Limb (tissue), 2 donors: ENCODE measurements around the gene HCN2.
A peak's percentile ranks its signal among the peaks of the same experiment; 100 is the strongest.
"Not testable (repeated sequence)": the region's sequence is repeated elsewhere in the genome, so short reads cannot be mapped to it uniquely, and the experiment has no call there.

Source experiments
- DNase-seq, 2 donors: peaks; one replicate each; pipeline ENCODE4 v3.0.0-alpha.2; 2016; ENCODE audit errors: extremely low spot score in 2 of 2

HCN2 gene

GRCh38 chr19:584240-585001 lies 5.3 kb upstream of the HCN2 start:
- DNase-seq: peak; percentile 39 to 77

GRCh38 chr19:585146-585545 lies 4.5 kb upstream of the HCN2 start:
- DNase-seq: not testable (repeated sequence)

DNA sequence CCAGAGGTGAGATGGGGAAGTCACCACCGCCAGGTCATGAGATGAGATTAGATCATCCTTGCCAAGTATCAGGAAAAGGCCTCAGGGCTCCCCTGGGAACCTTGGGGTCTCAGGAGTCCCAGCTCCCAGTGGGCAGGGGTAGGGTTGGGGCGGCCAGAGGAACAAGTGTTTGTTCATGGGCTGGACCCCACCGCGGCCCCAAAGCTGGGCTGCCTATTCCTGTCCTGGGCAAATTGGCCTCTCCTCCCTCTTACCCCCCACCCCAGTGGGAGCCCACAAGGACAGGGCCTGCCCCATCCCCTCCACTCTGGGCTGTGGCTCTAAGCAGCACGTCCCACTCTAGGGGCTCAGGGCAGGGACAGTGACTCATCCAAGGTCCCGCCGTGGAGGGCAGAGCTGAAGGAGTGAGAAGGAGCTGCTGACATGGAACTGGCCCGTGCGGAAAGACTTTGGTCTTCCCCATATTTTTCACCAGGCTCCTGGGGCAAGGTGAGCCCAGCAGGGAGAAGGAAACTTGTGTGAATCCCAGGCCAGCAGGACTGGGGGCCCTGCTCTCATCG lies 4.0 kb upstream of the HCN2 start:
- DNase-seq: peak in 1 of 2 donors; percentile 39

DNA sequence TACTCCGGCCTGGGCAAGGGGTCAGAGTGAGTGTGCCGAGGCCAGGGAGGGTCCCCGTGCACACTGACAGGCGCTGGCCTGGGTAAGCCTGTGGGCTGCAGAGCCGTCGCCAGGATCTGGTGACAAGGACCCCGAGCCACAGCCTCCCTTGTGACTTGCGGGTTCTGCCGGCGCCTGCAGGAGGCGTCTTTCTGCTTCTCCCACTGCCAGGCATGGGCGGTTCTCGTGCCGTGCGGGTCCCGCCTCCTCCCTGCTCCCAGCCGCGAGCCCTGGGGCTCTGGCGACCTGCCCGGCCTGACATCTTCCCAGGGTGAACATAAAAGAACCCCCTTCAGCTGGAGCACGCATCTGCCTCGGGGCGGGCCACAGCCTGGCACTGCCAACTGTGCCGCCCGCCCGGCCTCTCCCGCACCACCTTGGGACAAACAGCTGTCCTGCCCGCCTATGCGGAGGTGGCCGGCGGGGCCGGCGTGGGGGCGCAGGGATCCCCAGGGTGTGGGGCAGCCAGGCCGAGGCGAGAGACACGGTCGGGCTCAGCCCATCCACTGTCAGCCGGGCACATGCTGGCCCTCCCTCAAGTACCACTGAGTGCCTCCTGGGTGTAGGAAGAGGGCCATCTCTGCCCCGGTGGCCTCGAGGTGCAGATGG lies 1.5 kb upstream of the HCN2 start:
- peak in 1 of 2 donors; percentile 78 for DNase-seq

DNA sequence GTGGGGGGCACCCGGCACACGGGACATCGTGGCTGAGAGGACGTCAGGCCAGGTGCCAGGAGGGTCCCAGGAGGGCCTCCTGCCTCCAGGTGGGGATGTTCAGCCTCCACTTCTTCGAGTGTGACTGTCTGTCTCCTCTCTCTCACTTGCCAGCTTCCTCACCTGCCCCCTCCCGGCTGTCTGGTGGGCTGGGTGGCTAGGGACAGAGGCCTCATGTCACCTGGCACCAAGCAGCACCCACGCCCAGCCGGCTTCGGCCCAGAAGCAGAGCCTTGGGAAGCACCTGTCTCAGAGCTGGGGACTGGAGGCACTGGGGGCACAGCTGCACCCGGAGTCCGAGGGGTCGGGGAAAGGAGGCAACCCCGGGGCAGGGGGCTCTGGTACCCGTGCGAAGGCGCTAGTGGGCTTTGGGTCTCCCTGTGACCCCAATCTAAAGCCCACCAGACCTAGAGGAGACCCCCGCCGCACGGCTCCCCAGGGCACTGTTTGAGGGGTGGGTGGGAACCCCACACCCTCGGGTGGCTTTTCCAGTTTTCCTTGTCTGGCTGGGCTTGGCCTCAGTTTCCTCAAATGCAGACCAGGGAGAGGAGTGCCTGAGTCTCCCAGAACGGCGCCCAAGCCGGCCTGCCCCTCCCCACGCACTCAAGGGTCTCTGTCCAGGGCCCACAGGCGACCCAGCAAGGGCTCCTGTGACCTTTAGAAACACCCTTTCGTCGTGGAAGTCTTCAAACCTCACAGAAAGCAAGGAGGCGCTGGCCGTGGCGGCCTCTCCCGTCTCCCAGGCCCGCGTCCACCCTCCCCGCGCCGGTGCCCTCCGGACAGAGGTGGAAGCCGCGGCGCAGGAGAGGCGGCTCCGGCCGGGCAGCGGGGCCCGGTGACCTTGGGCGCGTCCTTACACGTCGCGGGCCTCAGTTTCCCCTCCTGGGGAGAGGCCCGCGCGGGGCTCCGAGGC lies 664 bp upstream of the HCN2 start:
- DNase-seq: no peak

GRCh38 chr19:590396-590745 lies 690 bp downstream of the HCN2 start:
- DNase-seq: no peak

- DNase-seq: no peak
Measured at GRCh38 chr19:590750-591098, 1.0 kb downstream of the HCN2 start.

DNA sequence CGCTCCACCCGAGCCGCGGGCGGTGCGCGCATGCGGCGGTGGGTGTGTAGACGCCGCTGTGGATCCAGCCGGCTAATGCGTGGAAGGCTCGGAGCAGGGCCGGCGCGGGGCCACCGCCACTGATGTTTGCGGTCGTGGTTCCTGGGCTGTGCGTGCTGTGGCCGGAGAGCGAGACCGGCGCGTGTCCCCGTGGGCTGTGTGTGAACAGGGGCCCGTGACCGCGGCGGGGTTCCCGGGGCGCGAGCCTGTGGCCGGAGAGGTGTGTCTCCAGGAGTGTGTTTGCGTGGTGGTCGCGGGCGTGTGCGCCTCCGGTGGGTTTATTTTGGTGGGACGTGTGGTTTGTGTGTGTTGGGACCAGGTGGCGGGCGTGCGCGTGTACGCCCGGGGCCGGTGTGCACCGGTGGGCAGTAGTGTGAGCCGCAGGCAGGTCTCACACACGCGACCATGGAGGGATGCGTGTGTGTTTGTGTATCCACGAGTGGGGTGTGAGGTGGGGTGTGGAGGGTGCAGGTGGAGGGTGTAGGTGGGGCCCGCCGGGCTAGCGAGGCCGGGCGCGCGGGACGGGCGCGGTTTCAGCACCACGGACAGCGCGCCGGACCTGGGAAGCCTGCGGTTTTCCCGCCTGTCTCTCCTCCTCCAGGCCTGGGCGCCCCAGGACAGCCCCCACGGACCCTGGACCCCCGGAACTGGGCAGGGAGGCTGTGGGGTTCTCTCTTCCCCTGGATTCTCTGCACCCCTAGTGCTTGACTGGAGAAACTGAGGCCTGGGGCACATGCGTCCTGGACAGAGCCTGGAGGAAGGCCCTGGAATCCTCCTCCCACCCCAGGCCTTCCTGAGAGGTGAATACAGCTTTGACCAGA lies 1.6 kb downstream of the HCN2 start:
- no peak for DNase-seq

DNA sequence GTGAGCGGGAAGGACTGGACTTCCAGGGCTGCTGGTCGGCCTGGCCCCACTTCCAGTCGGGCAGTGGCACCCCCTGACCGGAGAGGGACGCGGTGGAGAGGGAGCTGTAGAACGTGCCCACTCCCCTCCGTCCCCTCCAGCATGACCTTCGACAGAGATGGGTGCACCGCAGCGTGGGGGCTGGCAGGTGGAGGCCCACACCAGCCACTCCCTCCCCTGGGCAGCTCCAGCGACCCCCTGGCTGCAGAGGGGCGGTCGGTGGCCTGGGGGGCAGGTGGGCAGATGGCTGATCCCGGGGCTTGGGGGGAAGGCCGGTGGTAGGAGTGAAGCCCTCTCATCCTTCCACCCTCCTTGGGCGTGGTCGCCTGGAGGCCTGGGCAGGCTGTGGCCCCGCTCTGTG lies 2.4 kb downstream of the HCN2 start:
- DNase-seq: no peak

DNA sequence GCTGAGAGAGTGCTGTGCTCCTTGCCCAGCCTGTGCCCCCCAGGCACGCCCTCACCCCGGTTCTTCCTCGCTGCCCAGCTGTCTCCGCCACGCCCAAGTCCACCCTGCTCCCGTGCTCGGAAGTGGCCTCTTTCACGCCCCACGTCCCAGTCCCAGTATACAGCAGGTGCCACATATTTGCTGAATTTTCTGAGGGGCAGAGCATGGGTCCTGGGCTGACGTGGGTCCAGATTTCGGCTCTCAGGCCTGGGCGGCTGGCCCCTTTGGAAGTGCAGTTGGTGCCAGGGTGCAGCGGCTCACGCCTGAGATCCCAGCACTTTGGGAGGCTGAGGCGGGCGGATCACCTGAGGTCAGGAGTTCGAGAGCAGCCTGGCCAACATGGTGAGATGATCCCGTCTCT lies 3.4 kb downstream of the HCN2 start:
- DNase-seq: no peak

GRCh38 chr19:593505-593904 lies 3.8 kb downstream of the HCN2 start:
- no peak for DNase-seq

DNA sequence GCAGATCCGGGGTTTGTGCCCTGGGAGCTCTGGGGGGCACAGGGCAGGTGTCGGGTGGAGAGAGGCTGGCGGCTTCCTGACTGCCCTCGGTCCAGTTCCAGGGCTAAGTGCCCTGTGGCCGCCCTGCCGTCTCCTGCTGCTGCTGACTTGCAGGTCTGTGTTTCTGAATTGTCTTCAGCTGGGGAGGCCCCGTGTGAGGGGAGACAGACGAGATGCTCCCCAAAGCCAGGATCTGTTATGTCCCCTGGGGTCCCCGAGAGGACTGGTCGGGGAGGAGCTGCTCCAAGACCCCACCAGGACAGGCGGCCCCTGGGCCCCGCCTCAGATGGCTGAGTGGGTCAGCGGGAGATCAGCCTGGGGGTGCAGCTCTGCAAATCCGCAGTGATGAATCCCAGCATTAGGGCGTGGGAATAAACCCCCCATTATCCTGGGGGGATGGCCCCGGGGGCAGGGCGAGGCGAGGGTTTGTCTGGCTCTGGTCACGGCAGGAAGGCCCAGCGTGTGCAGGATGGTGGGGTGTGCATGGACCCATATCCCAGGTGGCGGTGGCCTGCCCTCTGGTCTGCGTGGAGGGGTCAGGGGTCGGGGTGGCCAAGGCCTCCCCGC lies 4.7 kb downstream of the HCN2 start:
- no peak for DNase-seq

DNA sequence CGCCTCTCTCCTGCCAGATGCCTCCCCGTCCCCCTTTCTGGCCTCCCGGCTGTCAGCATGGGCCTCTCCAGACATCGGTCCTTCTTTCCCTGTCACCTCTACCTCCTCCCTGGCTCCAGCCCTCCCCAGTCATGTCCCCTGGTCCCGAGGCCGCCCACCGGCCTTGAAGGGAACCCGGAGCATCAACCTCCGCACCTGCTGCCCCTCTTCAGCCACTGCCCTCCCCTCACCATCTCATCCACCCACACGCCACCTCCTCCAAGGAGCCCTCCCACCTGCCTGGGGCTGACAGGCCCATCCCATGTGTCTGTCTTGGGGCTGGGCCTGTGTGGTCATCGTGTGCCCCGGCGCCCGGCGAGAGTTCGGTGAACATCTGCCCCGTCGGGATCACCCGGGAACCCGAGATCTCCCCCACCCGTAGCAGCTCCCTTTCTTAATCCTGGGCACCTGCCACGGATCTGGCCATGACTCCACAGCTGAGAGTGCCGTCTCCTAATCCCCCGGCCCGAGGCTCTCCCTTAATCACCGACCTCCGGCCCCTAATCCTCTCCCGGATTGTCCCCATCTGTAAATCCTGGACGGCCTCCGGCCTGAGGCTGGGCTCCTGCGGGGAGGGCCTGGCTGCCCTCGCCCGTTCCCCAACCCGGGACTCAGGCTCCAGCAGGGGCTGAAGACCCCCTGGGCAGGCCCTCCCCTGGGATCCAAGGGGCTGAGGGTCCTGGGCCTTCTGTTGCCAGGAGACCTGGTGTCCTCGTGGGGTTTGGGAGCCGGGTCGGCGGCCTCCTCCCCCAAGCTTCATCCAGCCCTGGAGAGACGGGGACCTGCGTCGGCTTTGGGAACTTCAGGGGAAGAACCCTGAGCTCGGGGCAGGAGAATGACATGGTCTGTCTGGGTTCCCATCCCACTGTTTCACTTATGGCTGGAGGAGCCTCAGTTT lies 5.9 kb downstream of the HCN2 start:
- DNase-seq: no peak

- no peak for DNase-seq
Measured at GRCh38 chr19:596263-596655, 6.6 kb downstream of the HCN2 start.

DNA sequence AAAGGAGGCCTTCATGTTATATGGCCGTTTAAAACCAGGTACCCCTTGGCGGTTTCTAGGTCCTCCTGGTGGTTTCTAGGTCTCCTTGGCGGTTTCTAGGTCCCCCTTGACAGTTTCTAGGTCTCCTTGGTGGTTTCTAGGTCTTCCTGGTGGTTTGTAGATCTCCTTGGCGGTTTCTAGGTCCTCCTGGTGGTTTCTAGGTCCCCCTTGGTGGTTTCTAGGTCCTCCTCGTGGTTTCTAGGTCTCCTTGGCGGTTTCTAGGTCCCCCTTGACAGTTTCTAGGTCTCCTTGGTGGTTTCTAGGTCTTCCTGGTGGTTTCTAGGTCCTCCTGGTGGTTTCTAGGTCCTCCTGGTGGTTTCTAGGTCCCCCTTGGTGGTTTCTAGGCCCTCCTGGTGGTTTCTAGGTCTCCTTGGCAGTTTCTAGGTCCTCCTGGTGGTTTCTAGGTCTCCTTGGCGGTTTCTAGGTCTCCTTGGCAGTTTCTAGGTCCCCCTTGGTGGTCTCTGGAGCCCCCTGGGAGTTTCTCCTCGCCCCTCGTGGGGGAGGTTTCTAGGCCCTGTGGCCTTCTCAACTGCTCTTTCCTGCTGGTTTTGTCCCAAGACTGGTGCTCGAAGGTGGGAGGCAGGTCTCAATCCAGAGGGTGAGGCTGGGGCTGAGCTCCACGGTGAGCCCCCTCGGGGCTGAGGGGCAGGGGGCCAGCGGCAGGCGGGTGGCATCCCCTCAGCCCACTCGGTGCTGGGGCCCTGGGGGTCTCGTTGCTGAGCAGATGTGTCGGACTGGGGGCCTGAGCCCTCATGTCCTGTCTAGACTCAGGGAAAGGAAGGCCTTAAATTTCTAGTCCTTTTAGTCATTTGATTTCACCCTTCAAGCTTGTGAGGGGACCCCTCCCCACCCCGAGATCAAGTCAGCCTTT lies 8.0 kb downstream of the HCN2 start:
- no peak for DNase-seq

- no peak for DNase-seq
Measured at GRCh38 chr19:601310-601709, 11.6 kb downstream of the HCN2 start.

GRCh38 chr19:601790-602189 lies 12.1 kb downstream of the HCN2 start:
- no peak for DNase-seq
